ENCODE data around the gene CALN1.
"Not testable (repeated sequence)": the region's sequence is repeated elsewhere in the genome, so short reads cannot be mapped to it uniquely, and the experiment has no call there.

Gene CALN1

GRCh38 chr7:72092769-72093168, 319.4 kb downstream of the CALN1 start:
- DNase-seq (ENCODE audit: low spot score): no peak

- DNase-seq (ENCODE audit: low spot score): no peak
Measured at GRCh38 chr7:72087926-72088325, 324.2 kb downstream of the CALN1 start.

GRCh38 chr7:72080865-72081510, 331.1 kb downstream of the CALN1 start:
- DNase-seq (ENCODE audit: low spot score): no peak

GRCh38 chr7:72080341-72080766, 331.8 kb downstream of the CALN1 start:
- DNase-seq (ENCODE audit: low spot score): no peak

GRCh38 chr7:72078856-72079255, 333.3 kb downstream of the CALN1 start:
- DNase-seq (ENCODE audit: low spot score): no peak

GRCh38 chr7:72078301-72078700, 333.8 kb downstream of the CALN1 start:
- DNase-seq (ENCODE audit: low spot score): no peak

GRCh38 chr7:72077786-72078185, 334.4 kb downstream of the CALN1 start:
- DNase-seq (ENCODE audit: low spot score): no peak

GRCh38 chr7:72072901-72073300, 339.2 kb downstream of the CALN1 start:
- no peak for DNase-seq (ENCODE audit: low spot score)

GRCh38 chr7:72069263-72069662, 342.9 kb downstream of the CALN1 start:
- no peak for DNase-seq (ENCODE audit: low spot score)

- not testable (repeated sequence) for DNase-seq (ENCODE audit: low spot score)
Measured at GRCh38 chr7:72065764-72066163, 346.4 kb downstream of the CALN1 start.

GRCh38 chr7:72064916-72065315, 347.2 kb downstream of the CALN1 start:
- DNase-seq (ENCODE audit: low spot score): no peak

GRCh38 chr7:72063330-72063729, 348.8 kb downstream of the CALN1 start:
- no peak for DNase-seq (ENCODE audit: low spot score)

GRCh38 chr7:72062666-72063065, 349.5 kb downstream of the CALN1 start:
- no peak for DNase-seq (ENCODE audit: low spot score)

GRCh38 chr7:72059925-72060324, 352.2 kb downstream of the CALN1 start:
- no peak for DNase-seq (ENCODE audit: low spot score)

- no peak for DNase-seq (ENCODE audit: low spot score)
Measured at GRCh38 chr7:72058579-72058978, 353.6 kb downstream of the CALN1 start.

GRCh38 chr7:72057796-72058195, 354.3 kb downstream of the CALN1 start:
- no peak for DNase-seq (ENCODE audit: low spot score)

- no peak for DNase-seq (ENCODE audit: low spot score)
Measured at GRCh38 chr7:72057231-72057630, 354.9 kb downstream of the CALN1 start.

GRCh38 chr7:72055426-72055825, 356.7 kb downstream of the CALN1 start:
- DNase-seq (ENCODE audit: low spot score): no peak

- DNase-seq (ENCODE audit: low spot score): no peak
Measured at GRCh38 chr7:72053292-72053691, 358.8 kb downstream of the CALN1 start.

- no peak for DNase-seq (ENCODE audit: low spot score)
Measured at GRCh38 chr7:72048420-72048819, 363.7 kb downstream of the CALN1 start.

GRCh38 chr7:72042855-72043254, 369.3 kb downstream of the CALN1 start:
- no peak for DNase-seq (ENCODE audit: low spot score)

- no peak for DNase-seq (ENCODE audit: low spot score)
Measured at GRCh38 chr7:72040641-72041040, 371.5 kb downstream of the CALN1 start.

- no peak for DNase-seq (ENCODE audit: low spot score)
Measured at GRCh38 chr7:72039460-72039859, 372.7 kb downstream of the CALN1 start.

GRCh38 chr7:72038022-72038732, 374.0 kb downstream of the CALN1 start:
- DNase-seq (ENCODE audit: low spot score): no peak

Data from GM03348 (cell line).